ENCODE data around the gene GJB2.

GJB2 gene

DNA sequence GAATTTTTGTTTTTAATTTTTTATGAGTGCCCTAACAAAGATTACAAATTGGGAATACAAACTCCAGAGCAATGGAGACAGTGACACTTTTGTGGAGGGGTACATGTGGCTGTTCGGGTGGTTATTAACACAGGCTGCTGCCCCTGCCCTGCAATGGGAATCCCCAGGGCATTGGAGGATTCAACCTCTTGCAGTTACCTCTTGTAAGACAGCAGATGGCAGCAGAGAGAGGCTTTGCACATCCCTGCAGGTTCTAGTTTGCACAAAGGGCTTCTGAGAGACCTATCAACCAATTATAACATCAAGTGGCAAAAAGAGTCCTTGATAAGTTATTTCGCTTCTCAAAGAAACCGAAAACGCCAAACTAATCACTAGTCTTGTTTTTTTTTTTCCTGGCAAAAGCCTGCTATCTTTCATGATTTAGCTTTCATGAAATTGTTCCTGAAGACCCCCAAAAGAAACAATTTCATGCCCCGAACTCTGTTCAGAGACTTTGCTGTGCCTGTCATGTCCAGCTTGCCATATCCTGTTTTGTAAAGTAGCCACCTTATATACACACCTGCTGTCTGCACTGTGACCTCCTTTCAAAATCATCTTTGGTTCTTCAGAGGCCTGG, 10.4 kb downstream of the GJB2 start:
- CTCF ChIA-PET = interaction anchor here (0.9 to 2.1 kb wide), 10 partner anchors 9 to 749 kb away, joined by 3 to 12 read pairs (median 3); partner anchors contain the start of gene ZMYM5
- POLR2A ChIA-PET = no interaction called here

DNA sequence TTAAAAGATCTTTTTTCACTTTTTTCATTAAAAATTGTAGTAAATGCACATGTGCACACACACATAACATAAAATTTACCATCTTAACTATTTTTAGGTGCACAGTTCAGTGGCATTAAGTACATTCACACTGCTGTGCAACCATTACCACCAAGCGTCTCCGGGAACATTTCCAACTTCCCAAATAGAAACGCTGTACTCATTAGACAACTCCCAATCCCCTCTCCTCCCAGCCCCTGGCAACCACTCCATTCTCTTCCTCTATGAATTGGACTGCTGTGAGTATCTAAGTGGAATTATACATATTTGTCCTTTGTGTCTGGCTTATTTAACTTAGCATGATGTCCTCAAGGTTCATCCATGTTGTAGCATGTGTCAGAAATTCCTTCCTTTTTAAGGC, 11.6 kb downstream of the GJB2 start:
- TF ChIP-seq, protein P1, sequence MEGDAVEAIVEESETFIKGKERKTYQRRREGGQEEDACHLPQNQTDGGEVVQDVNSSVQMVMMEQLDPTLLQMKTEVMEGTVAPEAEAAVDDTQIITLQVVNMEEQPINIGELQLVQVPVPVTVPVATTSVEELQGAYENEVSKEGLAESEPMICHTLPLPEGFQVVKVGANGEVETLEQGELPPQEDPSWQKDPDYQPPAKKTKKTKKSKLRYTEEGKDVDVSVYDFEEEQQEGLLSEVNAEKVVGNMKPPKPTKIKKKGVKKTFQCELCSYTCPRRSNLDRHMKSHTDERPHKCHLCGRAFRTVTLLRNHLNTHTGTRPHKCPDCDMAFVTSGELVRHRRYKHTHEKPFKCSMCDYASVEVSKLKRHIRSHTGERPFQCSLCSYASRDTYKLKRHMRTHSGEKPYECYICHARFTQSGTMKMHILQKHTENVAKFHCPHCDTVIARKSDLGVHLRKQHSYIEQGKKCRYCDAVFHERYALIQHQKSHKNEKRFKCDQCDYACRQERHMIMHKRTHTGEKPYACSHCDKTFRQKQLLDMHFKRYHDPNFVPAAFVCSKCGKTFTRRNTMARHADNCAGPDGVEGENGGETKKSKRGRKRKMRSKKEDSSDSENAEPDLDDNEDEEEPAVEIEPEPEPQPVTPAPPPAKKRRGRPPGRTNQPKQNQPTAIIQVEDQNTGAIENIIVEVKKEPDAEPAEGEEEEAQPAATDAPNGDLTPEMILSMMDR (IDR thresholded peaks at IDR 0.05; ENCODE audit: control extremely low read depth, extremely low read depth, low read depth, missing control alignments) = no peak
- ChIA-PET POLR2A (no interaction called here), CTCF (interaction anchor here (0.9 to 2.1 kb wide), 5 partner anchors 10 to 745 kb away, joined by 3 to 12 read pairs (median 8); no protein-coding TSS in a partner anchor)
- DNase-seq (ENCODE audit: extremely low spot score) = no peak

More for the DNA sequence above, 10.4 kb downstream of the GJB2 start:
- peak; percentile 79 for DNase-seq (ENCODE audit: extremely low spot score)
- TF ChIP-seq, protein P1 (IDR thresholded peaks at IDR 0.05; ENCODE audit: control extremely low read depth, extremely low read depth, low read depth, missing control alignments) = peak; percentile 82

DNA sequence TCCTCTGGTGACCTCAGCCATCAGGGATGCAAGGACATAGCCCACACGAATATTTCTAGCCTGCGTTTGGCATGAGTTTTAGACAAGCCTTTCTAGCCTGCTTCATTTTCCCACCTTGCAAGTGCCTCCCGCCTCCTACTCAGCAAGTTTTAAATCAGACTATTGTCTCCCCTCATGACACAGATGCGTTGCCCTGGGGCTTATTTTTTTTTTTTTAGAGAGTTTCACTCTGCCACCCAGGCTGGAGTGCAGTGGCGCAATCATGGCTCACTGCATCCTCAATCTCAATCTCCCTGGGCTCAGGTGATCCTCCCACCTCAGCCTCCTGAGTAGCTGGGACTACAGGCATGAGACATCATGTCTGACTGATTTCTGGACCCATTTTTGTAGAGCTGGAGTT, 14.6 kb downstream of the GJB2 start:
- TF ChIP-seq, protein P1 (IDR thresholded peaks at IDR 0.05; ENCODE audit: control extremely low read depth, extremely low read depth, low read depth, missing control alignments) = no peak
- no peak for DNase-seq (ENCODE audit: extremely low spot score)
- POLR2A ChIA-PET = no interaction called here
- CTCF ChIA-PET = interaction anchor here (1.0 to 2.5 kb wide), 2 partner anchors 19 to 747 kb away, joined by 4 to 8 read pairs; no protein-coding TSS in a partner anchor

DNA sequence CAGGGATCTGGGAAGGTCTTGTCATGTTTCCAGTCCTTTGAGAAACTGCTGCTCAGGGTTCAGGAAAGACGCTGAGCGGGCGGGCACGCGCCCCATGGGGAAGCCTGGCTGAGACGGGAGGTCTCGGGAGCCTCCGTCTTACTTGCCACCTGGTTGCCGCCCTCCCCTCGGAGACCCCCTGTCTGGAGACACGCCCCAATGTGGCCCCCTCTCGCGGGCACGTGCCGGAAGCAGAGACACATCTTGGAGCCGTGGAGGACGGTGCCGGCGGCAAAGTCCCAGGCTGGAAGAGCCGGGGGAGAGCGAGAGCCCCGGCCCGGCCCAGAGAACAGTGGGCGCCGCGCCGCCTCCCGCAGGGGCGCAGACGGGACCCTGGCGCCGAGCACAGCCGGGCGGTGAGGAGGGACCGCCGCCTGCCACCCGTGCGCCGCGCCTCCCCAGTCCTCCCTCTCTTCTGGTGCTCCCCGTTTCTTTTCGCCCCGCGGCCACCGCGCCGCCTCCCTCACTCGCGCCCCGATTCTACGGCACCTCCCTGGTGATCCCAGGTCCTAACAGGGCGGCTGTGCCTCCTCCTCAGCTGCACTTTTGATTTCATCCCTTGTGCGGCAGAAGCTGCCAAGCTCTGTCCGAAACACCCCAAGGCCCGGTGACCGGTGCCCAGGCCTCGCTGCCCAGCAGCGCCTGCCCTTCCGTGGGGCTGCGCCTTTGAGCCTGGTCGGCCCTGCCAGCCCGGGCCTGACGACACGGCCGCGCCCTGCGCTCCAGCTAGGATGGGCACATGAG, 15.5 kb downstream of the GJB2 start:
- POLR2A ChIA-PET = no interaction called here
- CTCF ChIA-PET = interaction anchor here (0.8 to 2.5 kb wide), 3 partner anchors 9 to 20 kb away, joined by 4 to 10 read pairs (median 4); no protein-coding TSS in a partner anchor
- DNase-seq (ENCODE audit: extremely low spot score) = no peak
- TF ChIP-seq, protein P1 (IDR thresholded peaks at IDR 0.05; ENCODE audit: control extremely low read depth, extremely low read depth, low read depth, missing control alignments) = no peak

DNA sequence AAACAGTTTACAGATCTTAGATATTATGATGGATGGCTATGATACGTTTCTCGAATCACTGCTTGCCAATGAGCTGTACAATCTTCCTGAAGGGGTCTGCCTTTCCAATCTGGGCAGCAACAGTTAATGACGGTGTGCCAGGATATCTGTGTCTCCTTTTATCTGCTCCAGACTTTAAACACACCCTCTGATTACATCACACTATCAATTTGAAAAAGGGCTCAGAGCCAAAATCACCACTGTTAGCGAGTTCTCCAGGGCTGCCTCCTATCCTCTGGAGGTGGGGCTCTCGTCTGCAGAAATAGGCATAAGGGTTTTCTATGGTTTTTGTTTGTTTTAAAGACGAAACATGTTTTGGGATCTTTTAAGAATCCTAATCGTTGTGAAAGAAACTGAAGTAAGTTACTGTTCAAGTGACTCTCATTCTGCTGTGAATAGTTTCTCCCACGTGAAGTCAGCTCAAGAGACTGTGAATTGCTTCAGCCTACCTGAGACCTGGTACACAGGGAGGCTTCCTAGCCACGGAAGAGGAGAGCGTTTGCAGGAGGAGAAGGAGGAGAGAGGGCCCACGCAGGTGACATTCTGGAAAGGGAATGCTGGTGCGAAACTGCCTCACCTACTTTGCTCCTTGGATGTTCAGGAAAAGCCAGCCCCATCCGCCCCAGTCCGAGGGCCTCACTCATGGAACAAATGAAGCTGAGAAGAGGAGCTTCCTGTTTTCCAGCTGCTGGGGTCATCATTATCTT, 16.7 kb downstream of the GJB2 start:
- POLR2A ChIA-PET = no interaction called here
- DNase-seq (ENCODE audit: extremely low spot score) = no peak
- CTCF ChIA-PET = interaction anchor here (0.7 to 2.5 kb wide), 5 partner anchors 10 to 249 kb away, joined by 3 to 10 read pairs (median 4); no protein-coding TSS in a partner anchor
- TF ChIP-seq, protein P1 (IDR thresholded peaks at IDR 0.05; ENCODE audit: control extremely low read depth, extremely low read depth, low read depth, missing control alignments) = no peak

DNA sequence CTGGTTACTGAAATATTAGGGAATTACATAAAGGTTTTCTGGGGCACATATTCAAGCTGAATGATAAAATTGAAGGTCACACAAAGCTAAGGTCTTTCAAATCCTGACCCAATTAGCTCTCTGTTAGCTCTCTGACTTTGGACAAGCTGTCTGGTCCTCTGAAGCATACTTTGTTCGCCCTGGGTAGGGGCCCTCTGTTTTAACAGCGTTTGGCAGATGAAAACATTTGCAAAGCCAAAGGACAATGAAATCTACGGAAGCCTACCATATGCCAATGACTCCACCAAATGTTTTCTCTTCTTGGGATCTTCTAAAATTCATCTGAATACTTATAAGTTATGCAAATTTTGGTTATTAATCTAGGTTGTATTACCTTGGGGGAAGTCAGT, 17.3 kb downstream of the GJB2 start:
- TF ChIP-seq, protein P1 (IDR thresholded peaks at IDR 0.05; ENCODE audit: control extremely low read depth, extremely low read depth, low read depth, missing control alignments) = no peak
- ChIA-PET CTCF (interaction anchor here (0.7 to 2.5 kb wide), 5 partner anchors 11 to 248 kb away, joined by 3 to 10 read pairs (median 4); no protein-coding TSS in a partner anchor), POLR2A (no interaction called here)
- DNase-seq (ENCODE audit: extremely low spot score) = no peak
